SJSA1 (cell line): Measurements from ENCODE around the gene EBF4. TPM values are rescaled to one million over a fixed set of nuclear protein-coding genes. Genes with fewer than 3 reads are reported as not detected.
A peak's percentile ranks its signal among the peaks of the same experiment; 100 is the strongest.

Experiments
- DNase-seq, 2 experiments: peaks; one replicate each; pipeline ENCODE4 v3.0.0-alpha.2; 2015 to 2020; ENCODE audit warnings: low spot score in 2 of 2, low read depth in 1 of 2
- H3K27ac ChIP-seq: fragments of 250-450 bp; sonication (Bioruptor Pico); 2 replicates; pipeline ENCODE4 v1.5.1; 2020; ENCODE audit warnings: mild to moderate bottlenecking, moderate library complexity
- H3K27me3 ChIP-seq: fragments of 250-450 bp; sonication (Bioruptor Pico); replicated peaks from 2 replicates; pipeline ENCODE4 v1.5.1; 2020; ENCODE audit warnings: mild to moderate bottlenecking, moderate library complexity
- H3K36me3 ChIP-seq: fragments of 250-450 bp; sonication (Bioruptor Pico); 2 replicates; pipeline ENCODE4 v1.5.1; 2020; ENCODE audit warnings: mild to moderate bottlenecking
- H3K4me1 ChIP-seq: fragments of 250-450 bp; sonication (Bioruptor Pico); replicated peaks from 2 replicates; pipeline ENCODE4 v1.6.1; 2021; ENCODE audit warnings: mild to moderate bottlenecking
- H3K4me3 ChIP-seq: fragments of 250-450 bp; sonication (Bioruptor Pico); 2 replicates; pipeline ENCODE4 v1.5.1; 2020; ENCODE audit warnings: mild to moderate bottlenecking
- H3K9me3 ChIP-seq: fragments of 250-450 bp; sonication (Bioruptor Pico); replicated peaks from 2 replicates; pipeline ENCODE4 v1.5.1; 2020; ENCODE audit warnings: mild to moderate bottlenecking
- total RNA-seq: library from RNA; depleted of rRNA; stranded (reverse); fragments of >200 nt; shearing (Covaris generic); gene quantifications from 2 replicates; pipeline ENCODE4 v1.2.3, GENCODE V29; 2014

Gene EBF4
- total RNA-seq, 1 experiment from 2014 or later, result 4.4 TPM

- no peak overlapping the region for H3K27ac ChIP-seq
- no peaks in the 10 kb centered on the region; the same call in 1 of the 2 replicates for H3K27me3 ChIP-seq
- 0 out of 2 replicates have a peak, but pooled peaks cover 3% of the 10 kb centered on the region for H3K9me3 ChIP-seq
- DNase-seq, result peak in 1 of 2 experiments; percentile 7
- H3K4me3 ChIP-seq, result no peak overlapping the region
- peaks cover 21% of the 10 kb centered on the region for H3K4me1 ChIP-seq
- H3K36me3 ChIP-seq, result peaks cover 9% of the 10 kb centered on the region; the same call in 1 of the 2 replicates
Observed at GRCh38 chr20:2747676-2748235, 55.2 kb downstream of the EBF4 start.

GRCh38 chr20:2748551-2749342 lies 56.2 kb downstream of the EBF4 start:
- no peak overlapping the region for H3K27ac ChIP-seq
- no peaks in the 10 kb centered on the region; the same call in 1 of the 2 replicates for H3K27me3 ChIP-seq
- peak in 1 of 2 experiments; percentile 29 for DNase-seq
- H3K4me3 ChIP-seq, result no peak overlapping the region
- peaks cover 26% of the 10 kb centered on the region for H3K4me1 ChIP-seq
- H3K9me3 ChIP-seq, result 0 out of 2 replicates have a peak, but pooled peaks cover 3% of the 10 kb centered on the region
- H3K36me3 ChIP-seq, result peaks cover 10% of the 10 kb centered on the region; the same call in 1 of the 2 replicates

- H3K36me3 ChIP-seq, result peaks cover 10% of the 10 kb centered on the region; the same call in 1 of the 2 replicates
- H3K4me3 ChIP-seq, result no peak overlapping the region
- peaks cover 26% of the 10 kb centered on the region for H3K4me1 ChIP-seq
- H3K9me3 ChIP-seq, result 0 out of 2 replicates have a peak, but pooled peaks cover 3% of the 10 kb centered on the region
- H3K27ac ChIP-seq, result no peak overlapping the region
- H3K27me3 ChIP-seq, result no peaks in the 10 kb centered on the region; the same call in 1 of the 2 replicates
- peak in 1 of 2 experiments; percentile 40 for DNase-seq
Observed at GRCh38 chr20:2749343-2749950, 56.9 kb downstream of the EBF4 start.

GRCh38 chr20:2749951-2750490 lies 57.4 kb downstream of the EBF4 start:
- no peak for DNase-seq
- Histone ChIP-seq H3K27me3 (no peaks in the 10 kb centered on the region; the same call in 1 of the 2 replicates), H3K27ac (no peak overlapping the region), H3K4me3 (no peak overlapping the region), H3K36me3 (peaks cover 10% of the 10 kb centered on the region; the same call in 1 of the 2 replicates), H3K9me3 (0 out of 2 replicates have a peak, but pooled peaks cover 3% of the 10 kb centered on the region), H3K4me1 (peaks cover 26% of the 10 kb centered on the region)

GRCh38 chr20:2750491-2751251 lies 58.1 kb downstream of the EBF4 start:
- H3K36me3 ChIP-seq, result peaks cover 10% of the 10 kb centered on the region; the same call in 1 of the 2 replicates
- no peak for DNase-seq
- H3K9me3 ChIP-seq, result 0 out of 2 replicates have a peak, but pooled peaks cover 3% of the 10 kb centered on the region
- no peaks in the 10 kb centered on the region; the same call in 1 of the 2 replicates for H3K27me3 ChIP-seq
- H3K4me3 ChIP-seq, result no peak overlapping the region; the same call in 1 of the 2 replicates
- H3K4me1 ChIP-seq, result peaks cover 26% of the 10 kb centered on the region
- H3K27ac ChIP-seq, result no peak overlapping the region

GRCh38 chr20:2751347-2751877 lies 58.8 kb downstream of the EBF4 start:
- peaks cover 10% of the 10 kb centered on the region; the same call in 1 of the 2 replicates for H3K36me3 ChIP-seq
- peaks cover 8% of the 10 kb centered on the region; the same call in 1 of the 2 replicates for H3K9me3 ChIP-seq
- no peaks in the 10 kb centered on the region; the same call in 1 of the 2 replicates for H3K27me3 ChIP-seq
- H3K4me3 ChIP-seq, result peak overlapping the region; percentile 59
- peak in 1 of 2 experiments; percentile 20 for DNase-seq
- H3K4me1 ChIP-seq, result peaks cover 26% of the 10 kb centered on the region
- H3K27ac ChIP-seq, result no peak overlapping the region

GRCh38 chr20:2751878-2752566 lies 59.4 kb downstream of the EBF4 start:
- peaks cover 10% of the 10 kb centered on the region; the same call in 1 of the 2 replicates for H3K36me3 ChIP-seq
- DNase-seq, result no peak
- peak overlapping the region; percentile 59 for H3K4me3 ChIP-seq
- H3K27ac ChIP-seq, result no peak overlapping the region
- H3K4me1 ChIP-seq, result peaks cover 26% of the 10 kb centered on the region
- H3K9me3 ChIP-seq, result peaks cover 8% of the 10 kb centered on the region; the same call in 1 of the 2 replicates
- no peaks in the 10 kb centered on the region; the same call in 1 of the 2 replicates for H3K27me3 ChIP-seq

GRCh38 chr20:2752567-2753460 lies 60.2 kb downstream of the EBF4 start:
- peaks cover 8% of the 10 kb centered on the region; the same call in 1 of the 2 replicates for H3K9me3 ChIP-seq
- H3K27ac ChIP-seq, result no peak overlapping the region
- H3K36me3 ChIP-seq, result peaks cover 10% of the 10 kb centered on the region; the same call in 1 of the 2 replicates
- no peaks in the 10 kb centered on the region; the same call in 1 of the 2 replicates for H3K27me3 ChIP-seq
- DNase-seq, result peak; percentile 62 to 67
- peaks cover 26% of the 10 kb centered on the region for H3K4me1 ChIP-seq
- peak overlapping the region; percentile 59 for H3K4me3 ChIP-seq

- Histone ChIP-seq H3K4me1 (peaks cover 26% of the 10 kb centered on the region), H3K27me3 (no peaks in the 10 kb centered on the region; the same call in 1 of the 2 replicates), H3K36me3 (peaks cover 10% of the 10 kb centered on the region; the same call in 1 of the 2 replicates), H3K27ac (no peak overlapping the region), H3K9me3 (peaks cover 8% of the 10 kb centered on the region; the same call in 1 of the 2 replicates), H3K4me3 (no peak overlapping the region)
- DNase-seq, result no peak
Observed at GRCh38 chr20:2753461-2754040, 61.0 kb downstream of the EBF4 start.

- H3K4me3 ChIP-seq, result no peak overlapping the region
- H3K4me1 ChIP-seq, result peaks cover 26% of the 10 kb centered on the region
- DNase-seq, result no peak
- H3K27ac ChIP-seq, result no peak overlapping the region
- peaks cover 10% of the 10 kb centered on the region; the same call in 1 of the 2 replicates for H3K36me3 ChIP-seq
- peaks cover 8% of the 10 kb centered on the region; the same call in 1 of the 2 replicates for H3K9me3 ChIP-seq
- H3K27me3 ChIP-seq, result no peaks in the 10 kb centered on the region; the same call in 1 of the 2 replicates
Observed at GRCh38 chr20:2754424-2754823, 61.8 kb downstream of the EBF4 start.
